H9 (cell line): ENCODE measurements around the gene AMN. TPM values are rescaled to one million over a fixed set of nuclear protein-coding genes. Genes with fewer than 3 reads are reported as not detected.

ENCODE experiments used
- DNase-seq: peaks from one replicate; pipeline ENCODE4 v3.0.0-alpha.2; 2017
- H2AFZ ChIP-seq: one replicate; pipeline ENCODE4 v1.6.1; 2013; ENCODE audit warnings: mild to moderate bottlenecking, low read length, control low read depth, moderate library complexity
- H2AK5ac ChIP-seq: 2 replicates; pipeline ENCODE4 v1.6.1; 2013; ENCODE audit warnings: low read length, control low read depth, mixed read lengths; ENCODE audit not compliant: insufficient read length
- H2BK120ac ChIP-seq: one replicate; pipeline ENCODE4 v1.6.1; 2013; ENCODE audit warnings: low read depth, mild to moderate bottlenecking, low read length, control low read depth, inconsistent platforms; ENCODE audit not compliant: poor library complexity, severe bottlenecking
- H2BK12ac ChIP-seq: 2 replicates; pipeline ENCODE4 v1.6.1; 2013; ENCODE audit warnings: low read length, control low read depth, mixed read lengths, low read depth; ENCODE audit not compliant: insufficient read length
- H2BK15ac ChIP-seq: 2 replicates; pipeline ENCODE4 v1.6.1; 2013; ENCODE audit warnings: low read depth, low read length, control low read depth
- H2BK20ac ChIP-seq: one replicate; pipeline ENCODE4 v1.6.1; 2013; ENCODE audit warnings: low read depth, mild to moderate bottlenecking, low read length, control low read depth, inconsistent platforms; ENCODE audit not compliant: poor library complexity, severe bottlenecking
- H2BK5ac ChIP-seq: 2 replicates; pipeline ENCODE4 v1.6.1; 2013; ENCODE audit warnings: low read length, control low read depth, mixed read lengths; ENCODE audit not compliant: insufficient read length
- H3K14ac ChIP-seq: 2 replicates; pipeline ENCODE4 v1.6.1; 2013; ENCODE audit warnings: low read length, control low read depth; ENCODE audit not compliant: insufficient read depth
- H3K18ac ChIP-seq: 2 replicates; pipeline ENCODE4 v1.6.1; 2013; ENCODE audit warnings: low read depth, mild to moderate bottlenecking, mixed read lengths, low read length, control low read depth; ENCODE audit not compliant: insufficient read length
- H3K23ac ChIP-seq: 2 replicates; pipeline ENCODE4 v1.6.1; 2013; ENCODE audit warnings: low read length, control low read depth, mixed read lengths, low read depth; ENCODE audit not compliant: insufficient read length
- H3K23me2 ChIP-seq: 2 replicates; pipeline ENCODE4 v1.6.1; 2013; ENCODE audit warnings: low read depth, mild to moderate bottlenecking, mixed read lengths, low read length, control low read depth; ENCODE audit not compliant: insufficient read length, poor library complexity, severe bottlenecking
- H3K27ac ChIP-seq: 2 replicates; pipeline ENCODE4 v1.5.1; 2013; ENCODE audit warnings: low read length, control low read depth, mixed read lengths, low read depth; ENCODE audit not compliant: insufficient read length
- H3K27me3 ChIP-seq: 2 replicates; pipeline ENCODE4 v1.6.1; 2013; ENCODE audit warnings: low read length, control low read depth, inconsistent platforms; ENCODE audit not compliant: insufficient read depth
- H3K4ac ChIP-seq: 2 replicates; pipeline ENCODE4 v1.6.1; 2013; ENCODE audit warnings: low read depth, mild to moderate bottlenecking, control low read depth, inconsistent platforms, low read length, moderate library complexity
- H3K4me1 ChIP-seq: 2 replicates; pipeline ENCODE4 v1.6.1; 2013; ENCODE audit warnings: low read length, control low read depth, inconsistent platforms; ENCODE audit not compliant: insufficient read depth
- H3K4me2 ChIP-seq: 2 replicates; pipeline ENCODE4 v1.6.1; 2013; ENCODE audit warnings: low read length, control low read depth, mixed read lengths; ENCODE audit not compliant: insufficient read length, insufficient read depth
- H3K56ac ChIP-seq: 2 replicates; pipeline ENCODE4 v1.6.1; 2013; ENCODE audit warnings: low read depth, mild to moderate bottlenecking, mixed read lengths, low read length, control low read depth; ENCODE audit not compliant: insufficient read length
- H3K79me1 ChIP-seq: 2 replicates; pipeline ENCODE4 v1.6.1; 2013; ENCODE audit warnings: low read depth, mild to moderate bottlenecking, moderate library complexity, low read length, control low read depth, inconsistent platforms; ENCODE audit not compliant: insufficient read depth, poor library complexity, severe bottlenecking
- H3K79me2 ChIP-seq: 2 replicates; pipeline ENCODE4 v1.6.1; 2013; ENCODE audit warnings: low read length, control low read depth, inconsistent platforms; ENCODE audit not compliant: insufficient read depth
- H3K9ac ChIP-seq: 2 replicates; pipeline ENCODE4 v1.6.1; 2013; ENCODE audit warnings: low read length, control low read depth, mixed read lengths; ENCODE audit not compliant: insufficient read length; ENCODE audit errors: extremely low read depth
- H3K9me3 ChIP-seq: one replicate; pipeline ENCODE4 v1.6.1; 2013; ENCODE audit warnings: low read depth, low read length, inconsistent platforms; ENCODE audit not compliant: control insufficient read depth
- H3T11ph ChIP-seq: one replicate; pipeline ENCODE4 v1.6.1; 2013; ENCODE audit warnings: mild to moderate bottlenecking, low read length, control low read depth, inconsistent platforms
- H4K20me1 ChIP-seq: one replicate; pipeline ENCODE4 v1.6.1; 2013; ENCODE audit not compliant: control insufficient read depth, insufficient read length, insufficient read depth
- H4K5ac ChIP-seq: 2 replicates; pipeline ENCODE4 v1.6.1; 2013; ENCODE audit warnings: low read depth, mild to moderate bottlenecking, mixed read lengths, low read length, control low read depth; ENCODE audit not compliant: insufficient read length
- H4K8ac ChIP-seq: replicated peaks from 2 replicates; pipeline ENCODE4 v1.6.1; 2013; ENCODE audit warnings: low read length, control low read depth, mixed read lengths, low read depth; ENCODE audit not compliant: insufficient read length
- H4K91ac ChIP-seq: 2 replicates; pipeline ENCODE4 v1.6.1; 2013; ENCODE audit warnings: low read depth, mild to moderate bottlenecking, moderate library complexity, mixed read lengths, low read length, control low read depth; ENCODE audit not compliant: insufficient read length
- H3K27ac Mint-ChIP-seq, 3 experiments: 2 replicates in 2 of 3; 3 replicates in 1 of 3; pipeline ENCODE4 v1.8.0; 2020 to 2021; ENCODE audit warnings: mixed read lengths in 3 of 3, mild to moderate bottlenecking in 1 of 3, moderate library complexity in 1 of 3
- H3K27me3 Mint-ChIP-seq: 2 replicates; pipeline ENCODE4 v1.8.0; 2021; ENCODE audit warnings: low read depth, mild to moderate bottlenecking, moderate library complexity, mixed read lengths
- H3K36me3 Mint-ChIP-seq, 3 experiments: 2 replicates in 2 of 3; 3 replicates in 1 of 3; pipeline ENCODE4 v1.8.0; 2020 to 2021; ENCODE audit warnings: low read depth in 3 of 3, mixed read lengths in 3 of 3; ENCODE audit not compliant: insufficient read depth in 1 of 3
- H3K4me1 Mint-ChIP-seq, 2 experiments: 2 replicates each; pipeline ENCODE4 v1.8.0; 2020; ENCODE audit warnings: mixed read lengths in 2 of 2
- H3K4me3 Mint-ChIP-seq, 2 experiments: 2 replicates in 1 of 2; 3 replicates in 1 of 2; pipeline ENCODE4 v1.8.0; 2020 to 2021; ENCODE audit warnings: mild to moderate bottlenecking in 2 of 2, mixed read lengths in 2 of 2, moderate library complexity in 1 of 2
- H3K9me3 Mint-ChIP-seq, 2 experiments: 2 replicates in 1 of 2; 3 replicates in 1 of 2; pipeline ENCODE4 v1.8.0; 2020; ENCODE audit warnings: mild to moderate bottlenecking in 2 of 2, mixed read lengths in 2 of 2, moderate library complexity in 1 of 2
- CTCF ChIP-seq: fragments of 200-600 bp; sonication (generic); conservative IDR thresholded peaks from 3 replicates; pipeline ENCODE4 v1.8.0; 2021; ENCODE audit warnings: antibody characterized with exemption, mild to moderate bottlenecking
- WGBS: extraction: QIAGEN DNeasy Blood & Tissue Kit; methylation state at CpG from one replicate; pipeline ENCODE4 v1.1.7; 2013; ENCODE audit warnings: missing lambda C conversion rate, low lambda C conversion rate, mixed read lengths; ENCODE audit not compliant: insufficient read length; ENCODE audit errors: extremely low coverage; 5-methylcytosine and 5-hydroxymethylcytosine counted together
- total RNA-seq: library from RNA; stranded (reverse); gene quantifications from 2 replicates; pipeline ENCODE4 v1.2.1, GENCODE V29; 2021

Gene AMN
- total RNA-seq, 1 experiment from 2014 or later: 1.9 TPM

- H2BK15ac ChIP-seq: no peak overlapping the region
- H3K79me2 ChIP-seq: no peaks in the 10 kb centered on the region
- H3K23ac ChIP-seq: no peak overlapping the region
- peaks cover 25% of the 10 kb centered on the region for H3K23me2 ChIP-seq
- H3K4me1 Mint-ChIP-seq: peaks cover 15 to 17% of the 10 kb centered on the region in 2 experiments
- no peak overlapping the region for H3K27ac Mint-ChIP-seq
- TF ChIP-seq CTCF: peak; percentile 39; the same call in 2 of the 3 replicates
- no peak overlapping the region for H3T11ph ChIP-seq
- H2AFZ ChIP-seq: no peak overlapping the region
- H3K4me3 Mint-ChIP-seq: peak overlapping the region in 1 of 2 experiments; percentile 35; a peak in 2 of 5 replicates
- peak overlapping the region; percentile 60 for H3K4me2 ChIP-seq
- no peak overlapping the region for H2AK5ac ChIP-seq
- peaks cover 2 to 28% (median 10%) of the 10 kb centered on the region in 3 experiments; a peak in 6 of 7 replicates for H3K36me3 Mint-ChIP-seq
- no peak overlapping the region for H4K8ac ChIP-seq
- WGBS: no CpG with 5 or more reads among the region's 74 CpGs
- H3K27me3 ChIP-seq: peaks cover 12% of the 10 kb centered on the region
- no peak overlapping the region for H4K5ac ChIP-seq
- no peak overlapping the region for H3K27ac ChIP-seq
- no peak overlapping the region for H2BK20ac ChIP-seq
- H3K9ac ChIP-seq: no peak overlapping the region
- H3K9me3 ChIP-seq: no peaks in the 10 kb centered on the region
- H3K9me3 Mint-ChIP-seq: no peaks in the 10 kb centered on the region; a peak in 1 of 5 replicates
- H3K18ac ChIP-seq: no peak overlapping the region
- no peak overlapping the region for H3K4ac ChIP-seq
- H3K27me3 Mint-ChIP-seq: peaks cover 49% of the 10 kb centered on the region
- H4K91ac ChIP-seq: no peak overlapping the region
- H3K4me1 ChIP-seq: no peaks in the 10 kb centered on the region
- no peak overlapping the region for H2BK12ac ChIP-seq
- H4K20me1 ChIP-seq: no peaks in the 10 kb centered on the region
- no peaks in the 10 kb centered on the region for H3K79me1 ChIP-seq
- H3K14ac ChIP-seq: no peak overlapping the region; the same call in 1 of the 2 replicates
- DNase-seq: peak; percentile 67
- H2BK5ac ChIP-seq: no peak overlapping the region
- H2BK120ac ChIP-seq: no peak overlapping the region
- H3K56ac ChIP-seq: no peak overlapping the region
Observed at GRCh38 chr14:102930138-102930752, 7.8 kb downstream of the AMN start.
